ENCODE results near the gene ACTR3.
"Not testable (repeated sequence)": the region's sequence is repeated elsewhere in the genome, so short reads cannot be mapped to it uniquely, and the experiment has no call there.

ACTR3 gene

GRCh38 chr2:113906647-113907046, 16.8 kb downstream of the ACTR3 start:
- DNase-seq = no peak

- no peak for DNase-seq
These were observed 17.4 kb downstream of the ACTR3 start for GRCh38 chr2:113907297-113907696.

GRCh38 chr2:113910110-113910717, 20.3 kb downstream of the ACTR3 start:
- DNase-seq = no peak

GRCh38 chr2:113910967-113911678, 21.2 kb downstream of the ACTR3 start:
- DNase-seq = no peak

- DNase-seq = no peak
These were observed 25.4 kb downstream of the ACTR3 start for GRCh38 chr2:113915082-113915819.

GRCh38 chr2:113918229-113918628, 28.3 kb downstream of the ACTR3 start:
- DNase-seq = no peak

GRCh38 chr2:113920996-113921395, 31.1 kb downstream of the ACTR3 start:
- no peak for DNase-seq

- no peak for DNase-seq
These were observed 32.4 kb downstream of the ACTR3 start for GRCh38 chr2:113922335-113922734.

- no peak for DNase-seq
These were observed 32.9 kb downstream of the ACTR3 start for GRCh38 chr2:113922784-113923183.

- DNase-seq = no peak
These were observed 36.0 kb downstream of the ACTR3 start for GRCh38 chr2:113925884-113926283.

- no peak for DNase-seq
These were observed 36.4 kb downstream of the ACTR3 start for GRCh38 chr2:113926314-113926713.

GRCh38 chr2:113930448-113930847, 40.6 kb downstream of the ACTR3 start:
- no peak for DNase-seq

GRCh38 chr2:113937501-113937900, 47.6 kb downstream of the ACTR3 start:
- no peak for DNase-seq

- no peak for DNase-seq
These were observed 51.0 kb downstream of the ACTR3 start for GRCh38 chr2:113940891-113941290.

- not testable (repeated sequence) for DNase-seq
These were observed 55.9 kb downstream of the ACTR3 start for GRCh38 chr2:113945784-113946183.

GRCh38 chr2:113950906-113951305, 61.0 kb downstream of the ACTR3 start:
- not testable (repeated sequence) for DNase-seq

GRCh38 chr2:113961000-113961399, 71.1 kb downstream of the ACTR3 start:
- DNase-seq = no peak

GRCh38 chr2:113962692-113963480, 73.0 kb downstream of the ACTR3 start:
- DNase-seq = peak; percentile 42

GRCh38 chr2:113963965-113964364, 74.1 kb downstream of the ACTR3 start:
- no peak for DNase-seq

- DNase-seq = no peak
These were observed 74.5 kb downstream of the ACTR3 start for GRCh38 chr2:113964436-113964835.

- no peak for DNase-seq
These were observed 75.3 kb downstream of the ACTR3 start for GRCh38 chr2:113965228-113965627.

- DNase-seq = peak; percentile 53
These were observed 75.8 kb downstream of the ACTR3 start for GRCh38 chr2:113965644-113966043.

GRCh38 chr2:113966171-113966570, 76.3 kb downstream of the ACTR3 start:
- DNase-seq = no peak

Data from NCI-H2171 treated with DMSO at 0.1 percent for 48 hours (cell line).